Ureter (tissue), 1 donor: Measurements from ENCODE around the gene TENM3. TPM values are rescaled to one million over a fixed set of nuclear protein-coding genes. Genes with fewer than 3 reads are reported as not detected.

Source experiments
- DNase-seq: peaks from one replicate; pipeline ENCODE4 v3.0.0-alpha.2; 2020; ENCODE audit warnings: low spot score
- total RNA-seq: library from RNA; stranded (reverse); gene quantifications from one replicate; pipeline ENCODE4 v1.2.4, GENCODE V29; 2023
- donor health status: DM: yes; HTN: yes; CAD: no.

TENM3 gene
- total RNA-seq, 1 donor from 2014 or later = 0.96 TPM

- no peak for DNase-seq
Observed at GRCh38 chr4:182404376-182404775, 161.2 kb downstream of the TENM3 start.

- no peak for DNase-seq
Observed at GRCh38 chr4:182405087-182405486, 161.9 kb downstream of the TENM3 start.

- DNase-seq = no peak
Observed at GRCh38 chr4:182409271-182409670, 166.1 kb downstream of the TENM3 start.

GRCh38 chr4:182411391-182411790, 168.2 kb downstream of the TENM3 start:
- no peak for DNase-seq

- DNase-seq = no peak
Observed at GRCh38 chr4:182413550-182413949, 170.3 kb downstream of the TENM3 start.

GRCh38 chr4:182415116-182415515, 171.9 kb downstream of the TENM3 start:
- DNase-seq = no peak

- DNase-seq = no peak
Observed at GRCh38 chr4:182416067-182416466, 172.9 kb downstream of the TENM3 start.

GRCh38 chr4:182418054-182418734, 175.0 kb downstream of the TENM3 start:
- DNase-seq = no peak

- DNase-seq = no peak
Observed at GRCh38 chr4:182420189-182420588, 177.0 kb downstream of the TENM3 start.

- no peak for DNase-seq
Observed at GRCh38 chr4:182421753-182422152, 178.6 kb downstream of the TENM3 start.

- no peak for DNase-seq
Observed at GRCh38 chr4:182425302-182425701, 182.1 kb downstream of the TENM3 start.

GRCh38 chr4:182426901-182427300, 183.7 kb downstream of the TENM3 start:
- no peak for DNase-seq

- DNase-seq = no peak
Observed at GRCh38 chr4:182427554-182427953, 184.4 kb downstream of the TENM3 start.

- DNase-seq = no peak
Observed at GRCh38 chr4:182429896-182430295, 186.7 kb downstream of the TENM3 start.

- no peak for DNase-seq
Observed at GRCh38 chr4:182432819-182433218, 189.6 kb downstream of the TENM3 start.

- DNase-seq = no peak
Observed at GRCh38 chr4:182434720-182435119, 191.5 kb downstream of the TENM3 start.

GRCh38 chr4:182435401-182435800, 192.2 kb downstream of the TENM3 start:
- DNase-seq = no peak

GRCh38 chr4:182443070-182443469, 199.9 kb downstream of the TENM3 start:
- no peak for DNase-seq

- no peak for DNase-seq
Observed at GRCh38 chr4:182447767-182448280, 204.6 kb downstream of the TENM3 start.

GRCh38 chr4:182448281-182449151, 205.3 kb downstream of the TENM3 start:
- DNase-seq = peak; percentile 75

GRCh38 chr4:182449186-182449929, 206.2 kb downstream of the TENM3 start:
- DNase-seq = no peak

GRCh38 chr4:182449930-182450439, 206.8 kb downstream of the TENM3 start:
- DNase-seq = no peak
